Esophagus squamous epithelium (tissue), 4 donors: Measurements from ENCODE around the gene MORN3.
"Not testable (repeated sequence)": the region's sequence is repeated elsewhere in the genome, so short reads cannot be mapped to it uniquely, and the experiment has no call there.

Experiments
- POLR2A ChIP-seq, 4 donors: fragments of 450-650 bp; IDR thresholded peaks; one replicate each; pipeline ENCODE4 v1.6.1; 2017; ENCODE audit warnings: antibody characterized with exemption in 4 of 4, mild to moderate bottlenecking in 4 of 4, moderate library complexity in 3 of 4
- TF ChIP-seq, protein P1 (sequence below), 6 experiments: fragments of 450-650 bp in 4 of 6; fragments of 200-600 bp in 2 of 6; sonication (generic) in 2 of 6; IDR thresholded peaks; one replicate each; pipeline ENCODE4 v1.5.1; 2016 to 2019; ENCODE audit warnings: antibody characterized with exemption in 6 of 6, mild to moderate bottlenecking in 4 of 6, moderate library complexity in 4 of 6

DNA sequence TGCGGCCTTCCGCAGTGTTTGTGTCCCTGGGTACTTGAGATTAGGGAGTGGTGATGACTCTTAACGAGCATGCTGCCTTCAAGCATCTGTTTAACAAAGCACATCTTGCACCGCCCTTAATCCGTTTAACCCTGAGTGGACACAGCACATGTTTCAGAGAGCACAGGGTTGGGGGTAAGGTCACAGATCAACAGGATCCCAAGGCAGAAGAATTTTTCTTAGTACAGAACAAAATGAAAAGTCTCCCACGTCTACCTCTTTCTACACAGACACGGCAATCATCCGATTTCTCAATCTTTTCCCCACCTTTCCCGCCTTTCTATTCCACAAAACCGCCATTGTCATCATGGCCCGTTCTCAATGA, 35.6 kb downstream of the MORN3 start:
- TF ChIP-seq, protein P1, sequence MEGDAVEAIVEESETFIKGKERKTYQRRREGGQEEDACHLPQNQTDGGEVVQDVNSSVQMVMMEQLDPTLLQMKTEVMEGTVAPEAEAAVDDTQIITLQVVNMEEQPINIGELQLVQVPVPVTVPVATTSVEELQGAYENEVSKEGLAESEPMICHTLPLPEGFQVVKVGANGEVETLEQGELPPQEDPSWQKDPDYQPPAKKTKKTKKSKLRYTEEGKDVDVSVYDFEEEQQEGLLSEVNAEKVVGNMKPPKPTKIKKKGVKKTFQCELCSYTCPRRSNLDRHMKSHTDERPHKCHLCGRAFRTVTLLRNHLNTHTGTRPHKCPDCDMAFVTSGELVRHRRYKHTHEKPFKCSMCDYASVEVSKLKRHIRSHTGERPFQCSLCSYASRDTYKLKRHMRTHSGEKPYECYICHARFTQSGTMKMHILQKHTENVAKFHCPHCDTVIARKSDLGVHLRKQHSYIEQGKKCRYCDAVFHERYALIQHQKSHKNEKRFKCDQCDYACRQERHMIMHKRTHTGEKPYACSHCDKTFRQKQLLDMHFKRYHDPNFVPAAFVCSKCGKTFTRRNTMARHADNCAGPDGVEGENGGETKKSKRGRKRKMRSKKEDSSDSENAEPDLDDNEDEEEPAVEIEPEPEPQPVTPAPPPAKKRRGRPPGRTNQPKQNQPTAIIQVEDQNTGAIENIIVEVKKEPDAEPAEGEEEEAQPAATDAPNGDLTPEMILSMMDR (IDR thresholded peaks at IDR 0.05) = not testable (repeated sequence)
- TF ChIP-seq POLR2A (IDR thresholded peaks at IDR 0.05) = not testable (repeated sequence)
